Measurements from ENCODE around the gene ZNF532.
A peak's percentile ranks its signal among the peaks of the same experiment; 100 is the strongest.

The ZNF532 gene

GRCh38 chr18:59002974-59003594 is 138.4 kb downstream of the ZNF532 start:
- Mint-ChIP-seq H3K27ac (no peak overlapping the region), H3K9me3 (peaks cover 9% of the 10 kb centered on the region), H3K27me3 (ENCODE audit: low read depth, poor library complexity) (peaks cover 12% of the 10 kb centered on the region), H3K4me1 (peaks cover 12% of the 10 kb centered on the region), H3K36me3 (ENCODE audit: low read depth) (no peaks in the 10 kb centered on the region), H3K4me3 (no peak overlapping the region)
- no peak for DNase-seq
- no peak for TF ChIP-seq CTCF (IDR thresholded peaks at IDR 0.05)

- no peak overlapping the region for H3K4me3 Mint-ChIP-seq
- H3K27ac Mint-ChIP-seq, result peak overlapping the region; percentile 74
- peaks cover 13% of the 10 kb centered on the region for H3K4me1 Mint-ChIP-seq
- H3K27me3 Mint-ChIP-seq (ENCODE audit: low read depth, poor library complexity), result peaks cover 16% of the 10 kb centered on the region
- DNase-seq, result no peak
- no peaks in the 10 kb centered on the region for H3K36me3 Mint-ChIP-seq (ENCODE audit: low read depth)
- peaks cover 9% of the 10 kb centered on the region for H3K9me3 Mint-ChIP-seq
- no peak for TF ChIP-seq CTCF (IDR thresholded peaks at IDR 0.05)
These were observed 140.6 kb downstream of the ZNF532 start for GRCh38 chr18:59005262-59005661.

GRCh38 chr18:59006461-59007067 is 141.9 kb downstream of the ZNF532 start:
- no peak for TF ChIP-seq CTCF (IDR thresholded peaks at IDR 0.05)
- Mint-ChIP-seq H3K27me3 (ENCODE audit: low read depth, poor library complexity) (peaks cover 16% of the 10 kb centered on the region), H3K4me3 (no peak overlapping the region), H3K27ac (no peak overlapping the region), H3K36me3 (ENCODE audit: low read depth) (no peaks in the 10 kb centered on the region), H3K9me3 (peaks cover 9% of the 10 kb centered on the region), H3K4me1 (peaks cover 13% of the 10 kb centered on the region)
- DNase-seq, result no peak

GRCh38 chr18:59008302-59008974 is 143.8 kb downstream of the ZNF532 start:
- no peak overlapping the region for H3K4me3 Mint-ChIP-seq
- no peak for DNase-seq
- H3K36me3 Mint-ChIP-seq (ENCODE audit: low read depth), result peaks cover 2% of the 10 kb centered on the region
- TF ChIP-seq CTCF (IDR thresholded peaks at IDR 0.05), result no peak
- H3K27ac Mint-ChIP-seq, result peak overlapping the region; percentile 55
- peaks cover 7% of the 10 kb centered on the region for H3K9me3 Mint-ChIP-seq
- peaks cover 13% of the 10 kb centered on the region for H3K4me1 Mint-ChIP-seq
- H3K27me3 Mint-ChIP-seq (ENCODE audit: low read depth, poor library complexity), result peaks cover 12% of the 10 kb centered on the region

- Mint-ChIP-seq H3K4me1 (peaks cover 13% of the 10 kb centered on the region), H3K27ac (no peak overlapping the region), H3K4me3 (no peak overlapping the region), H3K9me3 (peaks cover 21% of the 10 kb centered on the region), H3K27me3 (ENCODE audit: low read depth, poor library complexity) (peaks cover 8% of the 10 kb centered on the region), H3K36me3 (ENCODE audit: low read depth) (peaks cover 6% of the 10 kb centered on the region)
- DNase-seq, result no peak
- no peak for TF ChIP-seq CTCF (IDR thresholded peaks at IDR 0.05)
These were observed 145.2 kb downstream of the ZNF532 start for GRCh38 chr18:59009846-59010245.
